GM12873 (cell line): Measurements from ENCODE around the gene ASNSD1.
A peak's percentile ranks its signal among the peaks of the same experiment; 100 is the strongest.

Source experiments
- TF ChIP-seq, protein P1 (sequence below): IDR thresholded peaks from 2 replicates; pipeline ENCODE4 v1.5.1; 2012; ENCODE audit warnings: low read depth, mild to moderate bottlenecking, moderate library complexity, low read length, control low read depth; ENCODE audit not compliant: insufficient read depth; ENCODE audit errors: missing control alignments

Gene ASNSD1

DNA sequence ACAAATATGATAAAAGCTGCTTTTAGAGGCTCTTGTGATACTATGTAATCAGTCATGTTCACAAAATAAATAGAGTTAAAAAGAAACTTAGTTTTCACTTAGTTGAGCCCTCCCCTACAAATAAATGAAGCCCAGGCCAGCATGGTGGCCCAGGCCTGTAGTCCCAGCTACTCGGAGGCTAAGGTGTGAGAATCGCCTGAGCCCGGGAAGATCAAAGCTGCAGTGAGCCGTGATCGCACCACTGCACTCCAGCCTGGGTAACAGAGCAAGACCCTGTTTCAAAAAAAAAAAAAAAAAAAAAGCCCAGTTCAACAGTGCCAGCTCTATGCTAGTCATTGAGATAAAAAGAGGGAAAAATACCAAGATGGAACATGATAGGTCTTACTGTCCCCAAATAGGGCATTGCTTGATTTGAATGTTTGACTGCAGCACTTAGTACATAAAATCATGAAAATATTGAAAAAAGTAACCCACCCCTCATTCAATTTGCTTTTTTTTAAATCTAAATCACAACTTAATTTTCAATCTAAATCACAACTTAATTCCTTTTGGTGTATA, 1.5 kb downstream of the ASNSD1 start:
- TF ChIP-seq, protein P1, sequence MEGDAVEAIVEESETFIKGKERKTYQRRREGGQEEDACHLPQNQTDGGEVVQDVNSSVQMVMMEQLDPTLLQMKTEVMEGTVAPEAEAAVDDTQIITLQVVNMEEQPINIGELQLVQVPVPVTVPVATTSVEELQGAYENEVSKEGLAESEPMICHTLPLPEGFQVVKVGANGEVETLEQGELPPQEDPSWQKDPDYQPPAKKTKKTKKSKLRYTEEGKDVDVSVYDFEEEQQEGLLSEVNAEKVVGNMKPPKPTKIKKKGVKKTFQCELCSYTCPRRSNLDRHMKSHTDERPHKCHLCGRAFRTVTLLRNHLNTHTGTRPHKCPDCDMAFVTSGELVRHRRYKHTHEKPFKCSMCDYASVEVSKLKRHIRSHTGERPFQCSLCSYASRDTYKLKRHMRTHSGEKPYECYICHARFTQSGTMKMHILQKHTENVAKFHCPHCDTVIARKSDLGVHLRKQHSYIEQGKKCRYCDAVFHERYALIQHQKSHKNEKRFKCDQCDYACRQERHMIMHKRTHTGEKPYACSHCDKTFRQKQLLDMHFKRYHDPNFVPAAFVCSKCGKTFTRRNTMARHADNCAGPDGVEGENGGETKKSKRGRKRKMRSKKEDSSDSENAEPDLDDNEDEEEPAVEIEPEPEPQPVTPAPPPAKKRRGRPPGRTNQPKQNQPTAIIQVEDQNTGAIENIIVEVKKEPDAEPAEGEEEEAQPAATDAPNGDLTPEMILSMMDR = no peak

DNA sequence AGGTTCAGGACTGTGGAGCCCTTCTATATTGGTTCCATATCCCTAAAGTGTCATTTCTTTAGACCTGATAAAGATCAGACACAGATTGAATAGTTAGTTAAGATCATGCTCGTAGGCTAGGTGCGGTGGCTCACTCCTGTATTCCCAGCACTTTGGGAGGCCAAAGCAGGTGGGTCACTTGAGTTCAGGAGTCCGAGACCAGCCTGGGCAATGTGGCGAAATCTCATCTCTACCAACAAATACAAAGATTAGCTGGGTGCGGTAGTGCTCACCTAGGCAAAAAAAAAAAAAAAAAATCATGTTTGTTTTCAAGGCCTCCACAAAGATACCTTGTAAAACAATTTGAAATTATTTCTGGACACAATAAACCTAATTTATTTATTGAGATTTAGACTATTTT, 8.7 kb downstream of the ASNSD1 start:
- TF ChIP-seq, protein P1 = no peak

DNA sequence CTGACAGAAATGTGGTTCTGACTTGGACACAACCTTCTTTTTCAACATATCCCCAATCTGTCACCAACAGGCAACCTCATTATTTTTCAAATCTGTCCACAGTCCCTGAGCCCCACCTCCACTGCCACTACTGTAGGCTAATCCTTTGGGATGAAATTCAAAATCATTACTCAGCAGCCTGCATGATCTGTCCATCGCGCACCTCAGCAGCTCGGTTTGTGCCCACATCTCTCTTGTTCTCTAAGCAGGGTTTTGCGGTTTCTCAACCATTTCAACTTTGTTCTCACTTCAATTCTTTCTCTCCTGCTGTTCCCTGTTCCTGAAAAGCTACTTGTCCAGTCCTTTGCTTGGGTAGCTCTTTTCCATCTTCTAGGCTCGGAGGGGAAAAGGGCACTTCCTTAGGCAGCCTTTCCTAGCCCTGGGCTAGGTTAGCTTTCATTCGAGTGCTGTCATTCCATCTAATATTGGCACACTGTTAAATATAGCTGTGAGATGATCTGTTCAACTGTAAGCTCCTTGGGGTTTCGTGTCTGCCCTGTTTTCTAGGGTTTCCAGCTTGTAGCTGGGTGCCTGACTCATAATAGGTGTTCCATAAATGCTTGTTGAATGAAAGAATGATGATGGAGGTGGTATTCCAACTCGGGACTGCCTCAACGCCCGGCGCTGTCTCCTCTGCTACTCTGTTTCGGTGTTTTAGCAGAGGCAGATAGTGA, 12.6 kb downstream of the ASNSD1 start:
- TF ChIP-seq, protein P1 = no peak

- TF ChIP-seq, protein P1 = peak; percentile 86
These were observed 13.3 kb downstream of the ASNSD1 start, which contains the start of gene ANKAR for GRCh38 chr2:189674374-189675112. ANKAR (plus strand) TSS chr2:189674670; CDS start chr2:189676491, 1,821 bp downstream.

DNA sequence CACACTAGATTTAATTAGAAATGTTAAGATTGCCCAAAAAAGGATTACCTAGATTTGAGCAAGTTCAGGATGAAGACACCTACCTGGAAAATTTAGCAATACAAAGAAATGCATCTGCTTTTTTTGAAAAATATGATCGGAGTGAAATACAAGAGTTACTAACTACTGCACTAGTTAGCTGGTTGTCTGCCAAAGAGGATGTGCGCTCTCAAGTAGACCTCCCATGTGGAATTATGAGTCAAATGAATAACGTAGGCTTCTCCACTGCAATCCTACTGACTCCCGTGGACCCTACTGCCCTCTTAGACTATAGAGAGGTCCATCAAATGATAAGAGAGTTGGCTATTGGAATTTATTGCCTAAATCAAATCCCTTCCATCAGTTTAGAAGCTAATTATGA, 15.2 kb downstream of the ASNSD1 start:
- TF ChIP-seq, protein P1 = no peak

DNA sequence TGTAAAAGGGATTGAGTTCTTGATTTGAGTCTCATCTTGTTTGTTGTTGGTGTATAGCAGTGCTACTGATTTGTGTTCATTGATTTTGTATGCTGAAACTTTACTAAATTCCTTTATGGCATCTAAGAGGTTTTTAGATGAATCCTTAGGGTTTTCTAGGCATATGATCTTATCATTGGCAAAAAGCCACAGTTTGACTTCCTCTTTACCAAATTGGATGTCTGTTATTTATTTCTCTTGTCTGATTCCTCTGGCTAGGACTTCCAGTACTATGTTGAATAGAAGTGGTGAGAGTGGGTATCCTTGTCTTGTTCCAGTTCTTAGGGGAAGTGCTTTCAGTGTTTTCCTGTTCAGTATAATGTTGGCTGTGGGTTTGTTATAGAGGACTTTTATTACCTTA, 18.0 kb downstream of the ASNSD1 start:
- TF ChIP-seq, protein P1 = no peak

DNA sequence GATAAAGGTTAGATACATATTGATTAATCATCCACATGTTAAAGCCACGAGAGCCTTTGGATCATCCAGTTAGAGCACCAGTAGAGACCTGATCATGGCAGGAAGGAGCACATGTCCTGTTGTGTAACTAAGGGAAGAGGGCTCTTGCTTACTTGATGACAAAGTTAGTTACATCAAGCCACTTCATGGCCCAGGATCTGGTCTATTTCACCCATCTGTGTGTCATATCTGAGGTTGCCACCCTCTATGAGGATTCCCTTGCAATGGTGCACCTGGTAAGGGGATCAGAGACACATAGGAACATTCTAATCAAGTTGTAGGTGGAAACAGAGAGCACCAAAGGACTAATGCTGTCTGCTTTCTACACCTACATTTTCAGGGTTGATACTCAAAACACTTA, 19.9 kb downstream of the ASNSD1 start:
- TF ChIP-seq, protein P1 = no peak
